CD4-positive, alpha-beta memory T cell (primary cell): ENCODE measurements around the gene MAP4K4. TPM values are rescaled to one million over a fixed set of nuclear protein-coding genes. Genes with fewer than 3 reads are reported as not detected.

Experiments
- CTCF ChIA-PET: fragments of 350-600 bp; sonication (Branson Sonifier 250); formaldehyde crosslinking; loops from one replicate; lab custom pipeline; 2021; ENCODE audit warnings: inconsistent platforms; ENCODE audit not compliant: partially characterized antibody; lab: Charles Lee
- POLR2A ChIA-PET: fragments of 350-600 bp; sonication (Branson Sonifier 250); formaldehyde crosslinking; loops from one replicate; lab custom pipeline; 2021; ENCODE audit not compliant: partially characterized antibody; lab: Charles Lee
- DNase-seq, 5 donors: peaks; one replicate each; pipeline versions ENCODE4 v3.0.0 to v3.0.0-alpha.2; 2020 to 2022; ENCODE audit warnings: mixed read lengths in 1 of 5
- H3K27ac ChIP-seq: one replicate; pipeline ENCODE4 v1.7.0; 2013; ENCODE audit warnings: low read depth, low read length
- H3K27me3 ChIP-seq: 2 replicates; pipeline ENCODE4 v1.7.0; 2013; ENCODE audit warnings: mild to moderate bottlenecking, low read length, moderate library complexity; ENCODE audit not compliant: insufficient read depth
- H3K36me3 ChIP-seq: 2 replicates; pipeline ENCODE4 v1.7.0; 2013; ENCODE audit warnings: mild to moderate bottlenecking, low read length, moderate library complexity; ENCODE audit not compliant: insufficient read depth
- H3K4me1 ChIP-seq: 2 replicates; pipeline ENCODE4 v1.7.0; 2013; ENCODE audit warnings: mild to moderate bottlenecking, low read length, moderate library complexity; ENCODE audit not compliant: insufficient read depth
- H3K4me3 ChIP-seq, 2 donors: one replicate each; pipeline ENCODE4 v1.7.0; 2013; ENCODE audit warnings: low read length in 2 of 2, mild to moderate bottlenecking in 1 of 2
- H3K9me3 ChIP-seq, 2 donors: one replicate each; pipeline ENCODE4 v1.7.0; 2013; ENCODE audit warnings: low read length in 2 of 2, control low read depth in 1 of 2; ENCODE audit not compliant: control insufficient read depth in 1 of 2
- H3K27ac Mint-ChIP-seq, 7 donors: one replicate each; pipeline ENCODE4 v1.8.0; 2020 to 2021; ENCODE audit warnings: mixed read lengths in 7 of 7, mild to moderate bottlenecking in 6 of 7, inconsistent platforms in 3 of 7, moderate library complexity in 3 of 7
- H3K27me3 Mint-ChIP-seq, 2 donors: one replicate each; pipeline ENCODE4 v1.8.0; 2020 to 2021; ENCODE audit warnings: mixed read lengths in 2 of 2
- H3K36me3 Mint-ChIP-seq, 2 donors: one replicate each; pipeline ENCODE4 v1.8.0; 2020 to 2021; ENCODE audit warnings: mixed read lengths in 2 of 2, inconsistent platforms in 1 of 2, mild to moderate bottlenecking in 1 of 2
- H3K4me1 Mint-ChIP-seq, 4 donors: one replicate each; pipeline ENCODE4 v1.8.0; 2020 to 2021; ENCODE audit warnings: mixed read lengths in 4 of 4, mild to moderate bottlenecking in 1 of 4
- H3K4me3 Mint-ChIP-seq, 8 donors: one replicate each; pipeline ENCODE4 v1.8.0; 2020 to 2021; ENCODE audit warnings: mixed read lengths in 8 of 8, mild to moderate bottlenecking in 7 of 8, moderate library complexity in 6 of 8, inconsistent platforms in 3 of 8
- H3K9me3 Mint-ChIP-seq, 8 donors: one replicate each; pipeline ENCODE4 v1.8.0; 2020 to 2021; ENCODE audit warnings: mixed read lengths in 8 of 8, mild to moderate bottlenecking in 5 of 8, inconsistent platforms in 3 of 8, moderate library complexity in 1 of 8
- intact Hi-C: fragments of 100-400 bp; cut with micrococcal nuclease; formaldehyde crosslinking; loops from one replicate; pipeline ENCODE4 v1.15.1; 2023
- polyA plus RNA-seq, 2 donors: library from polyadenylated mRNA; unstranded; fragments of 300-500 nt; fragmentation: Illumina TruSeq; gene quantifications; one replicate each; pipeline ENCODE4 v1.2.3, GENCODE V29; 2021
- total RNA-seq, 2 experiments: library from RNA; stranded (reverse); gene quantifications; one replicate each; pipeline ENCODE4 v1.2.3, GENCODE V29; 2021

The MAP4K4 gene
- total and polyA plus RNA-seq, 4 experiments from 2014 or later = 2.4 to 114 (median 62.2) TPM

DNA sequence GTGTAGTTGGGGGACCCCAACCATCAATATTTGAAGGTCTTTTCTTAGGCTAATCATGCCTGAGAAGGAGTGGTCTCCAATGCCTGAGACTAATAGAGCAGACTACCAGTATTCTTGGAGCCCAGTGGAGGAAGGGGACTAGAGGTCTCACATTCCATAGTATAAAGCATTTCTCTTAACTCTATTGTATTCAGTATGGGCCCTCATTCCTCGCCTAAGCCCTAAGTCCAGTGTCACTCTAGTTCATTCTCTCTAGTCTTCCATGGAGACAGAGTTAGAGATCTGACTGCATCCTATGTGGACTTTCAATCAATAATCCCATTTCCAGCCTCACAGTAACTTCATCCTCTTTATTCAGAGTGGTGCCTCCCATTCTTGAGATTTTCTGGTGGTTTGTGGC is 29.7 kb upstream of the MAP4K4 start:
- H3K27ac Mint-ChIP-seq = peak overlapping the region in 2 of 7 donors; percentile 35 to 47
- H3K4me3 Mint-ChIP-seq = no peak overlapping the region
- ChIA-PET CTCF (no interaction called here), POLR2A (interaction anchor here (0.7 kb wide), 1 partner anchor 50 kb away, joined by 3 read pairs; no protein-coding TSS in a partner anchor)
- no peak overlapping the region for H3K4me3 ChIP-seq
- peaks cover 3 to 8% of the 10 kb centered on the region in 2 donors for H3K36me3 Mint-ChIP-seq
- peaks cover 0 to 15% (median 12%) of the 10 kb centered on the region in 8 donors for H3K9me3 Mint-ChIP-seq
- H3K4me1 Mint-ChIP-seq = no peaks in the 10 kb centered on the region
- no peak overlapping the region for H3K27ac ChIP-seq
- no peaks in the 10 kb centered on the region for H3K27me3 Mint-ChIP-seq
- H3K9me3 ChIP-seq = no peaks in the 10 kb centered on the region
- intact Hi-C loops = no loop called here
- no peaks in the 10 kb centered on the region for H3K4me1 ChIP-seq
- no peak for DNase-seq
- no peaks in the 10 kb centered on the region for H3K36me3 ChIP-seq
- H3K27me3 ChIP-seq = no peaks in the 10 kb centered on the region

GRCh38 chr2:101672047-101672446 is 25.5 kb upstream of the MAP4K4 start:
- ChIA-PET POLR2A (no interaction called here), CTCF (interaction anchor here (0.9 kb wide), 1 partner anchor 256 kb away, joined by 3 read pairs; no protein-coding TSS in a partner anchor)
- H3K27ac ChIP-seq = no peak overlapping the region
- no peak overlapping the region for H3K4me3 Mint-ChIP-seq
- peaks cover 3 to 12% of the 10 kb centered on the region in 2 donors for H3K36me3 Mint-ChIP-seq
- intact Hi-C loops = no loop called here
- peaks cover 0 to 3% (median 0%) of the 10 kb centered on the region in 4 donors for H3K4me1 Mint-ChIP-seq
- H3K27ac Mint-ChIP-seq = no peak overlapping the region
- H3K9me3 ChIP-seq = no peaks in the 10 kb centered on the region
- DNase-seq = no peak
- H3K4me3 ChIP-seq = no peak overlapping the region
- no peaks in the 10 kb centered on the region for H3K27me3 ChIP-seq
- H3K27me3 Mint-ChIP-seq = no peaks in the 10 kb centered on the region
- no peaks in the 10 kb centered on the region for H3K36me3 ChIP-seq
- H3K9me3 Mint-ChIP-seq = peaks cover 0 to 18% (median 12%) of the 10 kb centered on the region in 8 donors
- H3K4me1 ChIP-seq = no peaks in the 10 kb centered on the region

GRCh38 chr2:101673920-101674319 is 23.6 kb upstream of the MAP4K4 start:
- peaks cover 3 to 12% of the 10 kb centered on the region in 2 donors for H3K36me3 Mint-ChIP-seq

DNA sequence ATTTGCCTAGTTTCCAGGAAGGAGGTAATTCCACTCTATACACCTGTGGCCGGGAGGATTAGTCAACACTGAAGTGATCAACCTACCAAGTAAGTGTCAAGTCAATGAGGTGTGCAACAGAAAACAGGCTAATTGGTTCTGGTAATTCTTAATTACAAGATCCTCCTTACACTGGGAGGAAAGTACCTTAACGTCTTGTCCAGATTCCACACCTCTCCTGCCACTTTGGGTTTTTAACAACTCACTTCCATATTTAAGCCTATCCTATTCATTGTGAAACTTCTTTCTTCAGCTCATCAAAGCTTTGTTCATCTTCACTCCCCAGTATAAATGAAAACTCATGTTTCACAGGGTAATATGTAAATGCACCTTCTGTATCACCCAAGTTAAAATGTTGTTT is 22.0 kb upstream of the MAP4K4 start:
- Mint-ChIP-seq H3K36me3 (peaks cover 3 to 9% of the 10 kb centered on the region in 2 donors), H3K27ac (no peak overlapping the region), H3K27me3 (no peaks in the 10 kb centered on the region), H3K4me1 (peaks cover 0 to 3% (median 0%) of the 10 kb centered on the region in 4 donors), H3K9me3 (peaks cover 0 to 16% (median 11%) of the 10 kb centered on the region in 8 donors), H3K4me3 (no peak overlapping the region)
- CTCF ChIA-PET = interaction anchor here (0.6 kb wide), 1 partner anchor 177 kb away, joined by 3 read pairs; no protein-coding TSS in a partner anchor
- H3K4me3 ChIP-seq = no peak overlapping the region
- intact Hi-C loops = no loop called here
- H3K27ac ChIP-seq = no peak overlapping the region
- POLR2A ChIA-PET = interaction anchor here (0.5 kb wide), 1 partner anchor 66 kb away, joined by 3 read pairs; no protein-coding TSS in a partner anchor
- no peaks in the 10 kb centered on the region for H3K9me3 ChIP-seq
- no peaks in the 10 kb centered on the region for H3K27me3 ChIP-seq
- no peaks in the 10 kb centered on the region for H3K36me3 ChIP-seq
- DNase-seq = no peak
- no peaks in the 10 kb centered on the region for H3K4me1 ChIP-seq

More at GRCh38 chr2:101673920-101674319, 23.6 kb upstream of the MAP4K4 start:
- ChIA-PET CTCF (no interaction called here), POLR2A (no interaction called here)
- Histone ChIP-seq H3K9me3 (no peaks in the 10 kb centered on the region), H3K4me3 (no peak overlapping the region), H3K27me3 (no peaks in the 10 kb centered on the region), H3K27ac (no peak overlapping the region), H3K36me3 (no peaks in the 10 kb centered on the region), H3K4me1 (no peaks in the 10 kb centered on the region)
- Mint-ChIP-seq H3K4me3 (no peak overlapping the region), H3K4me1 (peaks cover 0 to 3% (median 0%) of the 10 kb centered on the region in 4 donors), H3K27ac (no peak overlapping the region), H3K9me3 (peaks cover 0 to 18% (median 12%) of the 10 kb centered on the region in 8 donors), H3K27me3 (no peaks in the 10 kb centered on the region)
- no peak for DNase-seq
- intact Hi-C loops = no loop called here

DNA sequence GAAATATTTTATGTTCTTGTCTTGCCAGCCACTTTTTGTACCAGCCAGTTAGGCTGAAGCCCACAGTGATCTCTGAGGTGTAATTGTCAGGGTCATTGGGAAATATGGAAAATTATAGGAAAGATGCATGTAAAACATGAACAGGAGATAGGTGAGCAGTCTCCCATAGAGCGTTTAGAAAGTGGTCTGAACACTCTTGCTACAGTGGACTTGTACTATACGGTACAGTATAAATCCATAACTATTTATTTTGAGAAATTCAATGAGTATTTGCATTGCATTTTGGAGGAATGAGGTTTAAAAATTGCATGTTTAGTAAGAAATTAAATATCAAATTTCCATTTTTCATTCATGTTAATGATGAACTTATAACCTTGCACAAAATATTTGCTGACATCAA is 20.8 kb upstream of the MAP4K4 start:
- Mint-ChIP-seq H3K4me3 (no peak overlapping the region), H3K4me1 (peaks cover 0 to 3% (median 0%) of the 10 kb centered on the region in 4 donors), H3K27ac (no peak overlapping the region), H3K36me3 (peaks cover 1 to 6% of the 10 kb centered on the region in 2 donors), H3K9me3 (peaks cover 0 to 13% (median 9%) of the 10 kb centered on the region in 8 donors), H3K27me3 (no peaks in the 10 kb centered on the region)
- intact Hi-C loops = no loop called here
- DNase-seq = no peak
- Histone ChIP-seq H3K36me3 (no peaks in the 10 kb centered on the region), H3K27me3 (no peaks in the 10 kb centered on the region), H3K9me3 (no peaks in the 10 kb centered on the region), H3K4me3 (no peak overlapping the region), H3K27ac (no peak overlapping the region), H3K4me1 (no peaks in the 10 kb centered on the region)
- POLR2A ChIA-PET = no interaction called here
- CTCF ChIA-PET = no interaction called here

GRCh38 chr2:101677658-101678057 is 19.8 kb upstream of the MAP4K4 start:
- Histone ChIP-seq H3K4me1 (no peaks in the 10 kb centered on the region), H3K36me3 (no peaks in the 10 kb centered on the region), H3K27me3 (no peaks in the 10 kb centered on the region), H3K9me3 (no peaks in the 10 kb centered on the region), H3K4me3 (no peak overlapping the region), H3K27ac (no peak overlapping the region)
- POLR2A ChIA-PET = no interaction called here
- no peak overlapping the region for H3K4me3 Mint-ChIP-seq
- DNase-seq = no peak
- no peaks in the 10 kb centered on the region for H3K27me3 Mint-ChIP-seq
- H3K36me3 Mint-ChIP-seq = peaks cover 0 to 4% of the 10 kb centered on the region in 2 donors
- no peak overlapping the region for H3K27ac Mint-ChIP-seq
- H3K4me1 Mint-ChIP-seq = peaks cover 0 to 4% (median 0%) of the 10 kb centered on the region in 4 donors
- CTCF ChIA-PET = interaction anchor here (0.6 to 0.7 kb wide), 2 partner anchors 259 to 739 kb away, joined by 3 read pairs; no protein-coding TSS in a partner anchor
- H3K9me3 Mint-ChIP-seq = peaks cover 0 to 3% (median 0%) of the 10 kb centered on the region in 8 donors
- intact Hi-C loops = no loop called here

DNA sequence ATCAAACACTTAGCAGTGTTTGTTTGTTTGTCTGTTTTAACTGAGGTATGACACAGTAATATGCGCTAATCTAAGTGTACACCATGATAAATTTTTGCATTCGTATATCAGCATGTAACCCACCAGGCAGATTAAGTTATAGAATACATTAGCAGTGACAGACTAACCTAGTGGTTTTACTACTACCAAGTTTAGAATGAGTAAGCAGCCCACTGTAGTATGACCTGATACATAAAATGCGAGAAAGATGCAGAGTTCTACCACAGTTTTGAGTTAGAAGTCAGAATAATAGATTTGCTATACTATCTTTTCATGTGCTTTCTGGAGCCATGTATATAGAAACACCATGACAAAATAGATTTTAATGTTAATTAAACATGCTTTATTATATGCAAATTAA is 19.1 kb upstream of the MAP4K4 start:
- Histone ChIP-seq H3K36me3 (no peaks in the 10 kb centered on the region), H3K4me3 (no peak overlapping the region), H3K27ac (no peak overlapping the region), H3K27me3 (no peaks in the 10 kb centered on the region), H3K4me1 (no peaks in the 10 kb centered on the region), H3K9me3 (no peaks in the 10 kb centered on the region)
- POLR2A ChIA-PET = no interaction called here
- DNase-seq = no peak
- no peak overlapping the region for H3K27ac Mint-ChIP-seq
- H3K4me3 Mint-ChIP-seq = no peak overlapping the region
- peaks cover 0 to 4% (median 0%) of the 10 kb centered on the region in 4 donors for H3K4me1 Mint-ChIP-seq
- CTCF ChIA-PET = no interaction called here
- H3K27me3 Mint-ChIP-seq = no peaks in the 10 kb centered on the region
- peaks cover 0 to 3% (median 0%) of the 10 kb centered on the region in 8 donors for H3K9me3 Mint-ChIP-seq
- intact Hi-C loops = no loop called here
- peaks cover 0 to 4% of the 10 kb centered on the region in 2 donors for H3K36me3 Mint-ChIP-seq
